Measurements from ENCODE around the gene KCTD14.

Gene KCTD14

DNA sequence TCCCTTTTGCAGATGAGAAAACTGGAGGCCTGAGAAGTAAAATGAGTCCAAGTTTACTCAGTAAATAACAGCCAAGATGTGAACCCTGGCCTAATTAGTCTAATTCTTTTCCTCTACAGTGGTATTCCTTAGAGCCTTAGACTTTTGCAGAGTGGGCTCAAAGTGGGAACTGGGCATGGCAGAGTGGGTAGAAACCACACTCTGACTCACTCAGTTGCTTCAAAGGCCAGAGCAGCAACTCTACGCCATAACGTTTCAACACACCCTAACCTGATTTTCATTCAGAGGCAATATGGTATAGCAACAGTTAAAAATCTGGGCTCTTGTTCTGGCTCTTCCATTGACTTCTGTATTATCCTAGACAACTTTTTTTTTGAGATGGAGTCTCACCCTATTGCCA, 43.4 kb upstream of the KCTD14 start:
- H3K79me2 ChIP-seq (ENCODE audit: low read length) = peaks cover 9% of the 10 kb centered on the region
- no peaks in the 10 kb centered on the region for H3K27me3 ChIP-seq (replicated peaks; ENCODE audit: insufficient read depth, low read length)
- DNase-seq = no peak
- no peaks in the 10 kb centered on the region for H3K9me2 ChIP-seq (replicated peaks; ENCODE audit: insufficient read depth, low read length)
- no peaks in the 10 kb centered on the region; the same call in 1 of the 2 replicates for H3K36me3 ChIP-seq (replicated peaks; ENCODE audit: insufficient read depth, low read length)
- no peak overlapping the region for H3K27ac ChIP-seq (ENCODE audit: low read length)
- TF ChIP-seq EZH2 (optimal IDR thresholded peaks at IDR 0.05; ENCODE audit: low read depth, low read length) = no peak
- TF ChIP-seq, protein P1, sequence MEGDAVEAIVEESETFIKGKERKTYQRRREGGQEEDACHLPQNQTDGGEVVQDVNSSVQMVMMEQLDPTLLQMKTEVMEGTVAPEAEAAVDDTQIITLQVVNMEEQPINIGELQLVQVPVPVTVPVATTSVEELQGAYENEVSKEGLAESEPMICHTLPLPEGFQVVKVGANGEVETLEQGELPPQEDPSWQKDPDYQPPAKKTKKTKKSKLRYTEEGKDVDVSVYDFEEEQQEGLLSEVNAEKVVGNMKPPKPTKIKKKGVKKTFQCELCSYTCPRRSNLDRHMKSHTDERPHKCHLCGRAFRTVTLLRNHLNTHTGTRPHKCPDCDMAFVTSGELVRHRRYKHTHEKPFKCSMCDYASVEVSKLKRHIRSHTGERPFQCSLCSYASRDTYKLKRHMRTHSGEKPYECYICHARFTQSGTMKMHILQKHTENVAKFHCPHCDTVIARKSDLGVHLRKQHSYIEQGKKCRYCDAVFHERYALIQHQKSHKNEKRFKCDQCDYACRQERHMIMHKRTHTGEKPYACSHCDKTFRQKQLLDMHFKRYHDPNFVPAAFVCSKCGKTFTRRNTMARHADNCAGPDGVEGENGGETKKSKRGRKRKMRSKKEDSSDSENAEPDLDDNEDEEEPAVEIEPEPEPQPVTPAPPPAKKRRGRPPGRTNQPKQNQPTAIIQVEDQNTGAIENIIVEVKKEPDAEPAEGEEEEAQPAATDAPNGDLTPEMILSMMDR (IDR thresholded peaks at IDR 0.05; ENCODE audit: low read length) = no peak
- no peak for TF ChIP-seq EZH2phosphoT487 (IDR thresholded peaks at IDR 0.05; ENCODE audit: low read length)
- no peaks in the 10 kb centered on the region for H4K20me1 ChIP-seq (ENCODE audit: insufficient read depth, low read length)
- no peak overlapping the region for H3K9ac ChIP-seq (ENCODE audit: low read length)
- no peak overlapping the region for H3K4me3 ChIP-seq (ENCODE audit: low read length)
- peaks cover 10% of the 10 kb centered on the region for H3K4me1 ChIP-seq (ENCODE audit: low read length)
- no peaks in the 10 kb centered on the region for H3K9me3 ChIP-seq (replicated peaks; ENCODE audit: insufficient read depth, low read length)
- no peak overlapping the region for H2AFZ ChIP-seq (ENCODE audit: low read length)
- H3F3A ChIP-seq (ENCODE audit: insufficient read depth, low read length) = no peaks in the 10 kb centered on the region
- H3K4me2 ChIP-seq (ENCODE audit: low read depth, low read length) = no peak overlapping the region

DNA sequence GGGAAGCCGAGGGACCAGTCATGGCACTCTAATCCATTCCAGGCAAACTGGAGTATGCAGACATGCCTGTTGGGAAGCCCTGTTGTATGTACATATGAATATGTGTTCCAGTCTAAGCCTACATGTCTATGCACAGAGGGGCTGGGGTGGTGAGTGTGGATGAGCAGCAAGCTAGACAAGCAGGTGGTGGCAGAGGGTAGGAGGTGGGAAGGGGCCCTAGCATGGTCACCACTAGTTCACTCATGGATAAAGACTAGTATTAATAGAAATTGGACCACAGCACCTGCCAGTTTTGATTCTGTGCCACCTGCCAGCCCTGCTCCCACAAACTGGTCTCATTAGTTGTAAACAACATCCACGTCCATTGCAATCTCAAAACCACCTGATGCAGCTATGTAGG, 42.1 kb upstream of the KCTD14 start:
- H3K4me1 ChIP-seq (ENCODE audit: low read length) = peaks cover 10% of the 10 kb centered on the region
- no peaks in the 10 kb centered on the region for H3K79me2 ChIP-seq (ENCODE audit: low read length)
- no peak overlapping the region for H3K9ac ChIP-seq (ENCODE audit: low read length)
- no peaks in the 10 kb centered on the region for H3K9me3 ChIP-seq (replicated peaks; ENCODE audit: insufficient read depth, low read length)
- H3K4me2 ChIP-seq (ENCODE audit: low read depth, low read length) = no peak overlapping the region
- no peaks in the 10 kb centered on the region for H3F3A ChIP-seq (ENCODE audit: insufficient read depth, low read length)
- no peaks in the 10 kb centered on the region for H4K20me1 ChIP-seq (ENCODE audit: insufficient read depth, low read length)
- H2AFZ ChIP-seq (ENCODE audit: low read length) = no peak overlapping the region
- no peaks in the 10 kb centered on the region; the same call in 1 of the 2 replicates for H3K36me3 ChIP-seq (replicated peaks; ENCODE audit: insufficient read depth, low read length)
- DNase-seq = no peak
- no peak for TF ChIP-seq EZH2 (optimal IDR thresholded peaks at IDR 0.05; ENCODE audit: low read depth, low read length)
- TF ChIP-seq, protein P1 (IDR thresholded peaks at IDR 0.05; ENCODE audit: low read length) = no peak
- no peak for TF ChIP-seq EZH2phosphoT487 (IDR thresholded peaks at IDR 0.05; ENCODE audit: low read length)
- no peaks in the 10 kb centered on the region for H3K27me3 ChIP-seq (replicated peaks; ENCODE audit: insufficient read depth, low read length)
- no peaks in the 10 kb centered on the region for H3K9me2 ChIP-seq (replicated peaks; ENCODE audit: insufficient read depth, low read length)
- no peak overlapping the region for H3K27ac ChIP-seq (ENCODE audit: low read length)
- no peak overlapping the region for H3K4me3 ChIP-seq (ENCODE audit: low read length)

DNA sequence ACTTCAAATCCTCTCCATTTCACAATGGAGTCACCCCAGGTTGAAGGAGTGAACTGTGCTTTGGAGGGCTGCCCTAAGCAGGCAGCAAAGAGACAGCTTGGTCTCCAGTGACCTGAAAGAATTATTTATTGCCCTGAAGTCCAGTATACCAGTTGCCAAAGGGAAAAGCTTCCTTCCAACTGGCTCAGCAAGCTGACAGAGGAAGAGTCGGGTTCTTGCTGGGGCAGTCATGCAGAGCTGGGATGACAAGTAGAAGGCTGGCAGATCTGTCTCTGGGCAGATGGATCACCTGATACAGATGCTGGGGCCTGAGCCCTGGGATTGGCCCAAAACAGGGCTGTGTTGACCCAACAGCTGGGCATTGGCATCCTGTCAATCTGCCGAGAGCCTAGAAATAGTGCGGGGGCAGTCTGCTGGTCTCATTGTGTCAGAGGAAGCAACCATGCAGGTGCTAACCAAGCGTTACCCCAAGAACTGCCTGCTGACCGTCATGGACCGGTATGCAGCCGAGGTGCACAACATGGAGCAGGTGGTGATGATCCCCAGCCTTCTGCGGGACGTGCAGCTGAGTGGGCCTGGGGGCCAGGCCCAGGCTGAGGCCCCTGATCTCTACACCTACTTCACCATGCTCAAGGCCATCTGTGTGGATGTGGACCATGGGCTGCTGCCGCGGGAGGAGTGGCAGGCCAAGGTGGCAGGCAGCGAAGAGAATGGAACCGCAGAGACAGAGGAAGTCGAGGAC, 40.5 kb upstream of the KCTD14 start, which contains the start of gene THRSP:
Gene THRSP (plus strand): TSS at position 422 of the 742 bp plus-strand sequence. CDS start 21 bp downstream, at position 443.
- Histone ChIP-seq H3K27me3 (replicated peaks; ENCODE audit: insufficient read depth, low read length) (no peaks in the 10 kb centered on the region), H3K4me2 (ENCODE audit: low read depth, low read length) (no peak within 1 kb of the TSS), H4K20me1 (ENCODE audit: insufficient read depth, low read length) (no peaks in the 10 kb centered on the region), H3K9ac (ENCODE audit: low read length) (no peak within 1 kb of the TSS), H2AFZ (ENCODE audit: low read length) (no peak within 1 kb of the TSS), H3F3A (ENCODE audit: insufficient read depth, low read length) (no peaks in the 10 kb centered on the region), H3K9me2 (replicated peaks; ENCODE audit: insufficient read depth, low read length) (no peaks in the 10 kb centered on the region), H3K79me2 (ENCODE audit: low read length) (no peaks in the 10 kb centered on the region), H3K27ac (ENCODE audit: low read length) (no peak within 1 kb of the TSS), H3K36me3 (replicated peaks; ENCODE audit: insufficient read depth, low read length) (no peaks in the 10 kb centered on the region), H3K9me3 (replicated peaks; ENCODE audit: insufficient read depth, low read length) (no peaks in the 10 kb centered on the region), H3K4me3 (ENCODE audit: low read length) (no peak within 1 kb of the TSS), H3K4me1 (ENCODE audit: low read length) (peaks cover 10% of the 10 kb centered on the region)
- TF ChIP-seq EZH2 (optimal IDR thresholded peaks at IDR 0.05; ENCODE audit: low read depth, low read length) (no peak), EZH2phosphoT487 (IDR thresholded peaks at IDR 0.05; ENCODE audit: low read length) (no peak)
- TF ChIP-seq, protein P1 (IDR thresholded peaks at IDR 0.05; ENCODE audit: low read length) = no peak
- no peak for DNase-seq

All from MM.1S (cell line).